ENCODE data around the gene DIAPH2. TPM values are rescaled to one million over a fixed set of nuclear protein-coding genes. Genes with fewer than 3 reads are reported as not detected.
A peak's percentile ranks its signal among the peaks of the same experiment; 100 is the strongest.

The DIAPH2 gene
- total and polyA plus RNA-seq, 2 of the 13 experiments (the other 11 are each of a cell fraction or from before 2014, with no cell fraction given), result 2.1 to 8.5 TPM

DNA sequence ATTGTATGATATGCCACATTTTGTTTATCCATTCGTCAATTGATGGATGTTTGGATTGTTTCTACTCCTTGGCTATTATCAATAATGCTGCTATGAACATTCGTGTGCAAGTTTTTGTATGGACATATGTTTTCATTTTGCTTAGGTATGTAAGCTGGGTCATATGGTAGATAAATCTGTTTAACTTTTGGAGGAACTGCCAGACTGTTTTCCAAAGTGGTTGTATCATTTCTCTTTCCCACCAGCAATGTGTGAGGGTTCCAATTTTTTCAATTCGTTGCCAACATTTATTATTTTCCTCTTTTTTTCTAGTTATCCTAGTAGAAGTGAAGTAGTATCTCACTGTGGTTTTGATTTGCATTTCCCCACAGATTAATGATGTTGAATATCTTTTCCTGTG is 71.8 kb downstream of the DIAPH2 start:
- peak; percentile 26 for FAIRE-seq
- 83% methylated on average over 3 of the region's 3 CpGs for WGBS (ENCODE audit: low lambda C conversion rate)
- H3K27me3 ChIP-seq (ENCODE audit: control insufficient read depth in 1 of 2, insufficient read depth in 2 of 2, low read length in 2 of 2), result no peaks in the 10 kb centered on the region
- H3K4me3 ChIP-seq (replicated peaks in 1 of 3; ENCODE audit: insufficient read depth in 1 of 3, low read depth in 2 of 3, low read length in 3 of 3), result no peak overlapping the region
- no peak overlapping the region for H3K9ac ChIP-seq (ENCODE audit: insufficient read depth, low read depth, low read length)
- H4K20me1 ChIP-seq (ENCODE audit: insufficient read depth, low read length), result no peaks in the 10 kb centered on the region
- no peak overlapping the region for H3K27ac ChIP-seq (ENCODE audit: extremely low read length, insufficient read depth, low read length)
- CTCF ChIA-PET (ENCODE audit: low intra/inter-chr PET ratio, low total read pairs), result no interaction called here
- H3K36me3 ChIP-seq (replicated peaks in 1 of 2; ENCODE audit: control insufficient read depth in 1 of 2, insufficient read depth in 2 of 2, low read length in 2 of 2), result no peaks in the 10 kb centered on the region
- intact Hi-C loops (cut with micrococcal nuclease; ENCODE audit: unreplicated experiment) (no loop called here), in situ Hi-C loops (cut with HindIII; ENCODE audit: extremely low pct_ligation_motif_present, low pct_unique_long_range_greater_than_20kb) (no loop called here)
- POLR2A ChIA-PET, result no interaction called here
- H2AFZ ChIP-seq (ENCODE audit: low read length), result no peak overlapping the region
- H3K4me2 ChIP-seq (ENCODE audit: low read depth, low read length), result no peak overlapping the region
- H3K9me3 ChIP-seq (ENCODE audit: low read length), result no peaks in the 10 kb centered on the region
- DNase-seq (ENCODE audit: low spot score), result no peak
- H3K4me1 ChIP-seq (ENCODE audit: insufficient read depth, low read length), result no peaks in the 10 kb centered on the region
- no TSS peak for BruUV-seq (replicated peaks)
- H3K79me2 ChIP-seq (ENCODE audit: insufficient read depth, low read length), result no peaks in the 10 kb centered on the region
- no peak for ATAC-seq
- TF ChIP-seq, protein P1, sequence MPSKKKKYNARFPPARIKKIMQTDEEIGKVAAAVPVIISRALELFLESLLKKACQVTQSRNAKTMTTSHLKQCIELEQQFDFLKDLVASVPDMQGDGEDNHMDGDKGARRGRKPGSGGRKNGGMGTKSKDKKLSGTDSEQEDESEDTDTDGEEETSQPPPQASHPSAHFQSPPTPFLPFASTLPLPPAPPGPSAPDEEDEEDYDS (CRISPR knock-in tag; IDR thresholded peaks at IDR 0.05), result no peak
- TF ChIP-seq, protein P2, sequence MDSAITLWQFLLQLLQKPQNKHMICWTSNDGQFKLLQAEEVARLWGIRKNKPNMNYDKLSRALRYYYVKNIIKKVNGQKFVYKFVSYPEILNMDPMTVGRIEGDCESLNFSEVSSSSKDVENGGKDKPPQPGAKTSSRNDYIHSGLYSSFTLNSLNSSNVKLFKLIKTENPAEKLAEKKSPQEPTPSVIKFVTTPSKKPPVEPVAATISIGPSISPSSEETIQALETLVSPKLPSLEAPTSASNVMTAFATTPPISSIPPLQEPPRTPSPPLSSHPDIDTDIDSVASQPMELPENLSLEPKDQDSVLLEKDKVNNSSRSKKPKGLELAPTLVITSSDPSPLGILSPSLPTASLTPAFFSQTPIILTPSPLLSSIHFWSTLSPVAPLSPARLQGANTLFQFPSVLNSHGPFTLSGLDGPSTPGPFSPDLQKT (CRISPR knock-in tag; IDR thresholded peaks at IDR 0.05; ENCODE audit: borderline replicate concordance), result no peak
- no peak for TF ChIP-seq ZKSCAN5 (CRISPR knock-in tag; IDR thresholded peaks at IDR 0.05)
- no peak for TF ChIP-seq REPIN1 (CRISPR knock-in tag; IDR thresholded peaks at IDR 0.05; ENCODE audit: borderline replicate concordance, low read depth)
- no peak for TF ChIP-seq CHD4 (IDR thresholded peaks at IDR 0.05; ENCODE audit: borderline replicate concordance, low read length)
- TF ChIP-seq ZNF766 (CRISPR knock-in tag; IDR thresholded peaks at IDR 0.05; ENCODE audit: borderline replicate concordance), result no peak
- TF ChIP-seq PCBP2 (optimal IDR thresholded peaks at IDR 0.05; ENCODE audit: low read depth, low read length, poor library complexity, severe bottlenecking), result no peak
- TF ChIP-seq, protein P3, sequence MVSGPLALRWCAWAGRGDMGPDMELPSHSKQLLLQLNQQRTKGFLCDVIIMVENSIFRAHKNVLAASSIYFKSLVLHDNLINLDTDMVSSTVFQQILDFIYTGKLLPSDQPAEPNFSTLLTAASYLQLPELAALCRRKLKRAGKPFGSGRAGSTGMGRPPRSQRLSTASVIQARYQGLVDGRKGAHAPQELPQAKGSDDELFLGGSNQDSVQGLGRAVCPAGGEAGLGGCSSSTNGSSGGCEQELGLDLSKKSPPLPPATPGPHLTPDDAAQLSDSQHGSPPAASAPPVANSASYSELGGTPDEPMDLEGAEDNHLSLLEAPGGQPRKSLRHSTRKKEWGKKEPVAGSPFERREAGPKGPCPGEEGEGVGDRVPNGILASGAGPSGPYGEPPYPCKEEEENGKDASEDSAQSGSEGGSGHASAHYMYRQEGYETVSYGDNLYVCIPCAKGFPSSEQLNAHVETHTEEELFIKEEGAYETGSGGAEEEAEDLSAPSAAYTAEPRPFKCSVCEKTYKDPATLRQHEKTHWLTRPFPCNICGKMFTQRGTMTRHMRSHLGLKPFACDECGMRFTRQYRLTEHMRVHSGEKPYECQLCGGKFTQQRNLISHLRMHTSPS (CRISPR knock-in tag; IDR thresholded peaks at IDR 0.05; ENCODE audit: low read depth), result no peak
- no peak for TF ChIP-seq CBX5 (CRISPR knock-in tag; IDR thresholded peaks at IDR 0.05; ENCODE audit: borderline replicate concordance)
- no peak for TF ChIP-seq KDM4B (CRISPR knock-in tag; IDR thresholded peaks at IDR 0.05)
- TF ChIP-seq, protein P4, sequence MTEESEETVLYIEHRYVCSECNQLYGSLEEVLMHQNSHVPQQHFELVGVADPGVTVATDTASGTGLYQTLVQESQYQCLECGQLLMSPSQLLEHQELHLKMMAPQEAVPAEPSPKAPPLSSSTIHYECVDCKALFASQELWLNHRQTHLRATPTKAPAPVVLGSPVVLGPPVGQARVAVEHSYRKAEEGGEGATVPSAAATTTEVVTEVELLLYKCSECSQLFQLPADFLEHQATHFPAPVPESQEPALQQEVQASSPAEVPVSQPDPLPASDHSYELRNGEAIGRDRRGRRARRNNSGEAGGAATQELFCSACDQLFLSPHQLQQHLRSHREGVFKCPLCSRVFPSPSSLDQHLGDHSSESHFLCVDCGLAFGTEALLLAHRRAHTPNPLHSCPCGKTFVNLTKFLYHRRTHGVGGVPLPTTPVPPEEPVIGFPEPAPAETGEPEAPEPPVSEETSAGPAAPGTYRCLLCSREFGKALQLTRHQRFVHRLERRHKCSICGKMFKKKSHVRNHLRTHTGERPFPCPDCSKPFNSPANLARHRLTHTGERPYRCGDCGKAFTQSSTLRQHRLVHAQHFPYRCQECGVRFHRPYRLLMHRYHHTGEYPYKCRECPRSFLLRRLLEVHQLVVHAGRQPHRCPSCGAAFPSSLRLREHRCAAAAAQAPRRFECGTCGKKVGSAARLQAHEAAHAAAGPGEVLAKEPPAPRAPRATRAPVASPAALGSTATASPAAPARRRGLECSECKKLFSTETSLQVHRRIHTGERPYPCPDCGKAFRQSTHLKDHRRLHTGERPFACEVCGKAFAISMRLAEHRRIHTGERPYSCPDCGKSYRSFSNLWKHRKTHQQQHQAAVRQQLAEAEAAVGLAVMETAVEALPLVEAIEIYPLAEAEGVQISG (CRISPR knock-in tag; IDR thresholded peaks at IDR 0.05), result no peak
- no peak for TF ChIP-seq TAF1 (CRISPR knock-in tag; IDR thresholded peaks at IDR 0.05)
- no peak for TF ChIP-seq CREM (IDR thresholded peaks at IDR 0.05)
- no peak for TF ChIP-seq CREM (CRISPR knock-in tag; IDR thresholded peaks at IDR 0.05)
- TF ChIP-seq, protein P5, sequence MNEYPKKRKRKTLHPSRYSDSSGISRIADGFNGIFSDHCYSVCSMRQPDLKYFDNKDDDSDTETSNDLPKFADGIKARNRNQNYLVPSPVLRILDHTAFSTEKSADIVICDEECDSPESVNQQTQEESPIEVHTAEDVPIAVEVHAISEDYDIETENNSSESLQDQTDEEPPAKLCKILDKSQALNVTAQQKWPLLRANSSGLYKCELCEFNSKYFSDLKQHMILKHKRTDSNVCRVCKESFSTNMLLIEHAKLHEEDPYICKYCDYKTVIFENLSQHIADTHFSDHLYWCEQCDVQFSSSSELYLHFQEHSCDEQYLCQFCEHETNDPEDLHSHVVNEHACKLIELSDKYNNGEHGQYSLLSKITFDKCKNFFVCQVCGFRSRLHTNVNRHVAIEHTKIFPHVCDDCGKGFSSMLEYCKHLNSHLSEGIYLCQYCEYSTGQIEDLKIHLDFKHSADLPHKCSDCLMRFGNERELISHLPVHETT (CRISPR knock-in tag; conservative IDR thresholded peaks at IDR 0.05), result no peak
- TF ChIP-seq, protein P6, sequence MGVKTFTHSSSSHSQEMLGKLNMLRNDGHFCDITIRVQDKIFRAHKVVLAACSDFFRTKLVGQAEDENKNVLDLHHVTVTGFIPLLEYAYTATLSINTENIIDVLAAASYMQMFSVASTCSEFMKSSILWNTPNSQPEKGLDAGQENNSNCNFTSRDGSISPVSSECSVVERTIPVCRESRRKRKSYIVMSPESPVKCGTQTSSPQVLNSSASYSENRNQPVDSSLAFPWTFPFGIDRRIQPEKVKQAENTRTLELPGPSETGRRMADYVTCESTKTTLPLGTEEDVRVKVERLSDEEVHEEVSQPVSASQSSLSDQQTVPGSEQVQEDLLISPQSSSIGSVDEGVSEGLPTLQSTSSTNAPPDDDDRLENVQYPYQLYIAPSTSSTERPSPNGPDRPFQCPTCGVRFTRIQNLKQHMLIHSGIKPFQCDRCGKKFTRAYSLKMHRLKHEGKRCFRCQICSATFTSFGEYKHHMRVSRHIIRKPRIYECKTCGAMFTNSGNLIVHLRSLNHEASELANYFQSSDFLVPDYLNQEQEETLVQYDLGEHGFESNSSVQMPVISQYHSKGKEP (CRISPR knock-in tag; IDR thresholded peaks at IDR 0.05), result no peak
- no peak for TF ChIP-seq ZFP90 (CRISPR knock-in tag; IDR thresholded peaks at IDR 0.05; ENCODE audit: borderline replicate concordance)

Data from HepG2 (cell line).